Measurements from ENCODE around the gene TAAR5. TPM values are rescaled to one million over a fixed set of nuclear protein-coding genes. Genes with fewer than 3 reads are reported as not detected.
"Not testable (repeated sequence)": the region's sequence is repeated elsewhere in the genome, so short reads cannot be mapped to it uniquely, and the experiment has no call there.

The TAAR5 gene, protein sequence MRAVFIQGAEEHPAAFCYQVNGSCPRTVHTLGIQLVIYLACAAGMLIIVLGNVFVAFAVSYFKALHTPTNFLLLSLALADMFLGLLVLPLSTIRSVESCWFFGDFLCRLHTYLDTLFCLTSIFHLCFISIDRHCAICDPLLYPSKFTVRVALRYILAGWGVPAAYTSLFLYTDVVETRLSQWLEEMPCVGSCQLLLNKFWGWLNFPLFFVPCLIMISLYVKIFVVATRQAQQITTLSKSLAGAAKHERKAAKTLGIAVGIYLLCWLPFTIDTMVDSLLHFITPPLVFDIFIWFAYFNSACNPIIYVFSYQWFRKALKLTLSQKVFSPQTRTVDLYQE
- polyA plus RNA-seq (2014; cell fraction: cytosol; rRNA removed) = not detected in 2 replicates
- not detected in 2 replicates for polyA plus RNA-seq (2014; cell fraction: nucleus; rRNA removed)

- DNase-seq (ENCODE audit: low spot score) = no peak
These were observed at the start of gene TAAR5 for GRCh38 chr6:132589454-132589853. Gene TAAR5 (minus strand): TSS chr6:132589741. CDS start chr6:132589686, 55 bp downstream.

GRCh38 chr6:132637135-132637534, 47.6 kb upstream of the TAAR5 start:
- not testable (repeated sequence) for DNase-seq (ENCODE audit: low spot score)

DNA sequence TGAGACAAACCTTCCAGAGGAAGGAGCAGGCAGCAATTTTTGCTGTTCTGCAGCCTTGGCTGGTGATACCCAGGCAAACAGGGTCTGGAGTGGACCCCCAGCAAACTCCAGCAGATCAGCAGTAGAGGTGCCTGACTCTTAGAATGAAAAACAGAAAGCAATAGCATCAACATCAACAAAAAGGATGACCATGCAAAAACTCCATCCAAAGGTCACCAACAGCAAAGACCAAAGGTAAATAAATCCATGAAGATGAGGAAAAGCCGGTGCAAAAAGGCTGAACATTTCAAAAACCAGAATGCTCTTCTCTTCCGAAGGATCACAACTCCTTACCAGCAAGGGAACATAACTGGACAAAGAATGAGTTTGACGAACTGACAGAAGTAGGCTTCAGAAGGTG, 46.4 kb upstream of the TAAR5 start:
- DNase-seq (ENCODE audit: low spot score) = not testable (repeated sequence)

GRCh38 chr6:132635288-132635687, 45.7 kb upstream of the TAAR5 start:
- not testable (repeated sequence) for DNase-seq (ENCODE audit: low spot score)

- no peak for DNase-seq (ENCODE audit: low spot score)
These were observed 45.3 kb upstream of the TAAR5 start for GRCh38 chr6:132634796-132635195.

DNA sequence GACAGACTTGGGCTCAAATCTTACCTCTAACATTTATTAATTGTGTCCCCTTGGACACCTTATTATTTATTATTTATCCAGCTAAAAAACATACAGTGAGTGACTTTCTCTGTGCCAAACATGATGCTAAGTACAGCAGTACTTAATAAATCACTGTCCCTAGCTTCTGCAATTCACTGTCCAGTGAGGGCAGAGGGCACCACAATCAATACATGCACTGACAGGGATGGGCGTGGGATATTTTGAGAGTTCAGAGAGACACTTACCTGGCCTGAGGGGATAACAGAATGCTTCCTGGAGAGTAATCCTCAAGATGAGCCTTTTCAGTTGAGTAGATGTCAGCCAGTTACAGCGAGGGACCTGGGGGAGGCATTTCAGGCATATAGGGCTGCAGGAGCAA, 43.8 kb upstream of the TAAR5 start:
- DNase-seq (ENCODE audit: low spot score) = no peak

GRCh38 chr6:132624175-132624574, 34.6 kb upstream of the TAAR5 start, which contains the start of gene TAAR2:
Gene TAAR2 (minus strand): TSS chr6:132624275. CDS start chr6:132624275, 0 bp downstream.
- DNase-seq (ENCODE audit: low spot score) = no peak

DNA sequence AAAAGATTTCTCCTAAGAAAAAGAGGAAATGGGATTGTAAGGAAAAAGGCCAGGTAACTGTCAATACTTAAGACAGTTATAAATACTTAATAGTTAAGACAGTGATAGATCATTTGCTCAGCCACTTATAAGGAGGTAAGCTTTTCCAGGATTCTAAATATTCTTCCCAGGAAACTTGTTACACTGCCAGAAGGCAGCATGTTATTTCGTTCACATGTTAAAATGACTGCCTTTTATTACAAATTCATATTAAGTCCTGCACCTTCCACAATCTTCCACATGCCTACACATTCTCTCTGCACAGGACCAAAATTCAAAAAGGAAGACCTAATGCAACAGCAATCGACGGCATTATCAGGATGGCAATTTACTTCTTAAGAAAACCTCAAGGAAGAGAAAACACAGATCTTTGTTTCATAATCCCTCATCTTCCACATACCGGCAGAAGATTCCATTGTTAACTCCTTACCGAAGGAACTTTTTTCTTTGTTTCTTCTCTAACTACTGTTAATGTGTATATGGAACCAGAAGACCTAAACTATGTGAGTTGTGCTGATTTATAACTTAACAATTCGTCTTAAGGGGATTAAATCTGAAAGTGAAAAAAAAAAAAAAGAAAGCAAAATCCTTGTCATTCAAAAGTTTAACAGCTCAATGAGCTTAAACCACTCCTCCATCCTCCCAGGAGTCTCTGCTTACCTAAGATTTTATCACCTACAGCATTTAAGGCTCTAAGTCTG, 33.7 kb upstream of the TAAR5 start:
- no peak for DNase-seq (ENCODE audit: low spot score)

DNA sequence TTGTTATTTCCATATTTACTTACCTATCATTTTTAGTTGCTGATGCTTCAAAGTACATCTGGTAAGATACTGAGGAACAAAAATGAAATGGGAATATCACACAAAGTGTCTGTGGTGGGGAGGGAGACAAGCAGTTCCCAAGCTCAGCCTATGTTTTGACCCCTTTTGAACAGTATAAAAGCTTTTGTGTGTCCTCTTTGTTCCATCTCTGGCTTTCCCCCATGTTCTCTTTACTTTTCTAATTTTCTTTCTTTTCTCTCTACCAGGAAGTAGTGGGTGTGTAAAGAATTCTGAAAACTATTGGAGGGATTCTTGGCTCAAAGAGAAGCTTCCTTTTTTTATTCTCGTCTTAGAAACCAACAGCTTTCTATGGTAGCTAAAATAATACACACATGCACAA, 27.1 kb upstream of the TAAR5 start:
- DNase-seq (ENCODE audit: low spot score) = no peak

DNA sequence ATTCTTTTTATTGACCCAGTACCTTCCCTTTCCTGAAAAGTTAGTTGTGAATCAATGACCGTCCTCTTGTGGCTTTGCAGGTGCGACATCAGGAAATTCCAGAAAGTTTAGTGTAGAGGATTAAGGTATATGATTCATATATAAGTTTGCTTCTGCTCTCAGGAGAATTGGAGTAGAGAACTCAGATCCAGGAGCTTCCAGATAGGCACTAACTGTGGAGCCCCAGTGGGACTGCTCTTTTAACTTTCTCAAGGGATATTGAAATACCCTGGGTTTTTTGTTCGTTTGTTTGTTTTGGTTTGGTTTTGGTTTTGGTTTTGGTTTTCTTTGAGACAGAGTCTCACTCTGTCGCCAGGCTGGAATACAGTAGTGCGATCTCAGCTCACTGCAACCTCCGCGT, 25.0 kb upstream of the TAAR5 start:
- no peak for DNase-seq (ENCODE audit: low spot score)

DNA sequence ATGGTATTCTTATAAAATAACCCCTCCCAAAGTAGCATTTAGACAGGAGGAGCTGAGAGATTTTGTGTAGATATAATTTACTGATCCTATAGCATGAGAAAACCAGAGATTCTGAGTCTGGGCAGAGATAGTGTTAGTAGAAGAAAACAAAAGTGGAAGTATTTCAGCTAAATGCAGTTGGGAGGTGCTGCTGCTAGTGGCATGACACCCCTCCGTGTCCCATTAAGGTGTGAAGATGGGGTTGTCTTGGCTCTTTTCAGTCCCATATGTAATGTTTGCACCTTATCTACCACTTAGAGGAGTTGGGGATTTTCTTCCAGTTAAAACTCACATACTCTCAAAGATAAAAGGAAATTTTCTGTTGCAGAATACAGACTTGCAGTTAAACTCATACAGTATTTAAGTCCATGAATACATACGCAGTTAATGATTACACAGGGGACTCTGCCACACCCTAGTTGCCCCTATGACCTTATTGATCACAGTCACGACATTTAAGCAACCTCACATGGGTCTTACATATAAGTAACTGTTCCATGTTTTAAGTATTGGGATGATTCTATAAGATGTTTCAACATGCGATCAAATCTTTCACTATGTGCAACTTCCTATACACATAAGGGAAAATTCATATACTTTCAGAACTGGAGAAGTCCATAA, 23.0 kb upstream of the TAAR5 start:
- DNase-seq (ENCODE audit: low spot score) = no peak

GRCh38 chr6:132611616-132612015, 22.1 kb upstream of the TAAR5 start:
- DNase-seq (ENCODE audit: low spot score) = no peak

- no peak for DNase-seq (ENCODE audit: low spot score)
These were observed 18.1 kb upstream of the TAAR5 start for GRCh38 chr6:132607544-132608233.

GRCh38 chr6:132604635-132605152, 15.2 kb upstream of the TAAR5 start:
- DNase-seq (ENCODE audit: low spot score) = no peak

DNA sequence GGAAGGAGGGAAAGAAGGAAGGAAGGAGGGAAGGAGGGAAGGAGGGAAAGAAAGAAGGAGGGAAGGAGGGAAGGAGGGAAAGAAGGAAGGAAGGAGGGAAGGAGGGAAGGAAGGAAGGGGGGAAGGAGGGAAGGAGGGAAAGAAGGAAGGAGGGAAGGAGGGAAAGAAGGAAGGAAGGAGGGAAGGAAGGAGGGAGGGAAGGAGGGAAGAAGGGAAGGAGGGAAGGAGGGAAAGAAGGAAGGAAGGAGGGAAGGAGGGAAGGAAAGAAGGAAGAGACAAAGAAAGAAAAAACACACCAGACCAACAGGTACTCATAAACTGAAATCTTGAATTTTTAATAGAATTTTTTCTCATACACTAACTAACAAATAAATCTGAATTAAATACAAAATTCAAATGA, 11.4 kb upstream of the TAAR5 start:
- DNase-seq (ENCODE audit: low spot score) = not testable (repeated sequence)

GRCh38 chr6:132598473-132598872, 8.9 kb upstream of the TAAR5 start:
- DNase-seq (ENCODE audit: low spot score) = peak; percentile 10

- no peak for DNase-seq (ENCODE audit: low spot score)
These were observed 6.7 kb upstream of the TAAR5 start for GRCh38 chr6:132596201-132596600.

GRCh38 chr6:132592855-132593254, 3.3 kb upstream of the TAAR5 start:
- DNase-seq (ENCODE audit: low spot score) = no peak

- DNase-seq (ENCODE audit: low spot score) = no peak
These were observed 821 bp upstream of the TAAR5 start for GRCh38 chr6:132590362-132590761.

DNA sequence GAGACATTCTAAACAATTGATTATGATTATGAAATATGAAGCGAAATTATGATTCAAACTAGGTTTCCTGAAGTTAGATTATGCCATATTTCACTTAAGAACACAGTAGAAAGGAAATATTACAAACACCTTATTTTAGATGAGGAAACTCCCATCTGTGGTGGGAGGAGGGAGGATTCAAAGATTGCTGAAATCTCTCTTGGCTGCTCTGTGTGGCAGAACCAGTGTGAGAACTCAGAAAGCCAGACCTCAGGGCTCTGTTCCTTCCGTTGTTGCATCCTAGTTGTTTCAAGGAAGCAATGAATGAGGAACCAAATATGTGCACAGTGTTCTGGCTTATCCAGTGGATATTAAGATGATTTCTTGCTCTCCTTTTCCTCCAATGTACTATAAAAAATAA, 2.1 kb downstream of the TAAR5 start:
- DNase-seq (ENCODE audit: low spot score) = no peak

DNA sequence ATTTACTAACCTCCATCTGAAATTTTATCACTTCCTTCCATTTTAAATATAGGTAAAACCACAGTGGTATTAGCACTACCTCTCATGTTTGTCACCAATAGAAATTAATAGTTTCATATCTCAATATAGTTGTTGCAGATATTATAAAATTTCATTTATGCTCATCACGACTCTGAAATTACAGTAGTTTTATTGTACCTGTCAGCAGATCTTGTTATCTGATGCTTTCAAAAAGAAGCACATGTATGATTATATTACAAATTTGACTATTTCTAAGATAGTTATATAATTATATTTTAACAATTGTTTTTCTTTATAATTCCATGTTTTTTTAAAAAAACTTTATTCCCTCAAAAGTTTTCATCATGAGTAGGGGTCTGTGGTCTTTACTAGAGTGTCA, 4.8 kb downstream of the TAAR5 start:
- no peak for DNase-seq (ENCODE audit: low spot score)
